ENCODE data around the gene NUAK2.
"Not testable (repeated sequence)": the region's sequence is repeated elsewhere in the genome, so short reads cannot be mapped to it uniquely, and the experiment has no call there.

The NUAK2 gene

DNA sequence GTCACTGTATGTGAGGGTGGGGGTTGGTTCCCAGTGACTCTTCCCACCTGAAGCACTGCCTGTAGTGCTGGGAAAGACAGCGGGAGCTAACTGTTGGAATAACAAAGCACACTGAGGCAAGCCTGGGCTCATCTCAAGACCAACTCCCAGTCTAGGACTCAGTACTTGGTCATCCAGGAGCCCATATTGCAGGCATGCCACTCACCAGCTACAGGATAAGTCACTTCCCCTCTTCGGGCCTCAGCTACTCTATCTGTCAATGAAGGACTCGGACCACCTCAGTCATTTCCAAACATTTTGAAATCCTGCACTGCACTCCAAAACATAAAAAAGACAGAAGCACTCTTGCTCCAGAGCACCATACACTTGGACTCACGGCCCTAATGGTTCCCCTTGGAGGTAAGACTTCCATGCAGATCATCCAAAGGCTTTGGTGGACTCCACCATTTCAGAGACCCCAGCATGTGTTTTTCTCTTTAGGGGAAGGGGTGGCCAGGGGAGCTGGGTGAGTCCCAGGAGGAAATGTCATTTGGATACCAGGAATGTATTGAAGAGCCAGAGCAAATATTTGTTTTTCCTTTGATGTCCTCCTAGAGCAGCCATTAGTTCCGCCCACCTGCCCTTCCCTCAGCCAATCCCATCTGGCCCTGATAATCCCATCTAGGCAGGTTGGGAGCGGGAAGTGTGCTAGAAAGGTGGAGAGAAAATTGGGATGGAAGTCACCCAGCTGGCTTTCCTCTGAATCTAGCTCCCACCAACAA lies 3.1 kb downstream of the NUAK2 start:
- DNase-seq = peak in 3 of 4 experiments; percentile 23 to 34 (median 30)

DNA sequence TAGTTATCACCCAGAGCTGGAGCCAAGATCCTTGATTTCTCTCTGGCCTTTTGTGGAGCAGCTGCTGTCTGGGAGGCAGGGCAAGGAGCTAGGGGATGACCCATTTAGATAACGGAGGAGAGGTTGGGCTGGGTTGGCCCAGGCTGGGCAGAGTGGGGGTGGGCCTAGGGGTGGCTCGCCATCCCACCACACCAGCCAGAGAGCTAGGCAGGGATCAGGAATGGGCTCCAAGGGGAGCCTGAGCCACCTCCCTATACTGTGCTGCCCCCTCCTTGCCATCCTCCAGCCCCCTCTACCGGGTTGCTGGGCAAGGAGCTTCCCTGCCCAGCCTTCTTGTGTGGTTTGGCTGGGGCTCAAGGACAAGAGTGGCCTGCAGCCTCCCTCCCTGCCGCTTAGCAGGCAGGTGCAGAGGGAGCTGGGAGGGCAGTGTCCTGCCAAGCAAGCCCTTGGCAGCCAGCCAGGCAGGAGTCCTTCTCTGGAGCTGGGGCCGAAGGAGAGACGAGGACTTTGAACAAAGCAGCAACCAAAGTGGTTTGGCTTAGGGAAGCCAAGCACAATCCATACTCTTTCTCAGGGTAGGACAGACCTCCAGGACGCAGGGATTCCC lies 4.1 kb downstream of the NUAK2 start:
- peak in 1 of 4 experiments; percentile 11 for DNase-seq

DNA sequence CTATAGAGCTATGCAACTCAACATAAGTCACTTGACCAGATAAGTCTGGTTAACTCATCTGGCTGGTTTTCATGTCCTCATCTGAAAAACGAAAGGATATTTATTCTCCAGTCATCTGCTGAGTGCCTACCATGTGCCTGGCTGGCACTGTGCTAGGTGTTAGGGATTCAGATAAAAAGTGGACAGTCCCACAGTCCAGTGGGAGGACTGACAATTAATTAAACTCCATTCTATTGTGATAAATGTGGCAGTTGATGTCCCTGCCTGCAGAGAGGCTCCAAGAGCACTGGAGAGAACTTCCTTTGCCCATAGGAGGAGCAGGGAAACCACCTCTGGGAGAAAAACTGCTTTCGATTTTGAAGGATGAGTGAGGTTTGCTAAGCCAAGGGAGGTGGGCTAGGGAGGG lies 5.4 kb downstream of the NUAK2 start:
- DNase-seq = peak in 3 of 4 experiments; percentile 14 to 27 (median 27)

DNA sequence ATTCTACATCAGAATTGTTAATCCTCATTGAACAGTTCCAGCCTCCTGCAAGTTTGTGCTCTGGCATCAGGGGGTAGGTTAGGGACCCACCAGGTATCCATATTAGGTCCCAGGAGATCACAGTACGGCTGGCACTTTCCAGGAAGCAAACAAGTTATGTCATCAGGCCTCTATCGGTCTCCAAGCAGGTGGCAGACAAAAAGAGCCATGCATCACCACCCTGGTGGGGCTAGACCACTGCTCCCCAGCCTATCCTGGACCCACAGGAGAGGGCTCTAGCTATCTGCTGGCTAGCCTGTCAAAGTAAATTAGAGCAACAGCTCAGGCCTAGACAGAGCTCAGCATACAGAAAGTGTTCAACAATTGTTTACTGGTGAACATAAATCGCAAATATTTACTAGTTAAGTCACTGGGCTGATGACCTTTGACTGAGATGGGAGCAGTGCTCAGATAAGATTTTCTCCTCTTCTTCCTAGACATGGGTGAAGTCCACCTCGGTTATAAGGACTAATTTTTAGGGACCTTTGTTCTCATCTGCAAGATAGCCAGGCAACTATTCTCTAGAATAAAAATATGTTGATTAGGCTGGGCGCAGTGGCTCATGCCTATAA lies 6.4 kb downstream of the NUAK2 start:
- DNase-seq = no peak

DNA sequence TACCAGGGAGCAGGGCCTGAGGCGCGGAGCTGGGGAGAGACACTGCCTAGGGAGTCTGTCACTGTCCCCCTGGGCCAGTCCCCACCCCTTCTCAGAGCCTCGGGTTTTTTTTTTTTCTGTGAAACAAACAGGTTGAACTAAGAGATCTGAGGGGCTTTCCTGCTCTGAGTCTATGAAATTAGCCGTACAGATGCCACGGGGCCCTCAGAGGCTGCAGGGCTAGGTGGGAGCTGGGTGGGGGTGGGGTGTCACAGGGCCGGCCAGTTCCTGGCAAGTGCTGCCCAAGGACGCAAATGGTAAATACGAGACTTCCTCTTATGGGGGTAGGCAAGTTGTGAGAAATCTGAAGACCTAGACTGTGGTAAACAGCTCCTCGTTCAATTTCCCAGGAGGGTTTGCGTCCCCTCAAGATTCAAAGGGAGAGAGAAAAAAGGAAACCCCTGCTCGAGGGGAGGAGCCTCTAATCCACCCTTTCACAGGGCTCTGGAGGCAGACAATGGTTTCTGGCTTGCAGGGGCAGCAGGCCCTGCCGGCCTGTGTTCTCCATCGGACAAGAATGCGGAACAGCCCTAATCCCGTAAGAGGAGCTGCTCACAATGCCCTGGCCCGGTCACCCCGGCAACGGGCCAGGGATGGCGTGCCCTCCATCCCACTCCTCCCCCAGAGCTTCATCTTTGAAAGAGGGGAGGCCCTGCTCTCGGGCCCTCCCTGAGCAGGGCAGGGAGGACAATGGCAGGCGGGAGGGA lies 7.8 kb downstream of the NUAK2 start:
- DNase-seq = peak; percentile 78 to 87 (median 84)

DNA sequence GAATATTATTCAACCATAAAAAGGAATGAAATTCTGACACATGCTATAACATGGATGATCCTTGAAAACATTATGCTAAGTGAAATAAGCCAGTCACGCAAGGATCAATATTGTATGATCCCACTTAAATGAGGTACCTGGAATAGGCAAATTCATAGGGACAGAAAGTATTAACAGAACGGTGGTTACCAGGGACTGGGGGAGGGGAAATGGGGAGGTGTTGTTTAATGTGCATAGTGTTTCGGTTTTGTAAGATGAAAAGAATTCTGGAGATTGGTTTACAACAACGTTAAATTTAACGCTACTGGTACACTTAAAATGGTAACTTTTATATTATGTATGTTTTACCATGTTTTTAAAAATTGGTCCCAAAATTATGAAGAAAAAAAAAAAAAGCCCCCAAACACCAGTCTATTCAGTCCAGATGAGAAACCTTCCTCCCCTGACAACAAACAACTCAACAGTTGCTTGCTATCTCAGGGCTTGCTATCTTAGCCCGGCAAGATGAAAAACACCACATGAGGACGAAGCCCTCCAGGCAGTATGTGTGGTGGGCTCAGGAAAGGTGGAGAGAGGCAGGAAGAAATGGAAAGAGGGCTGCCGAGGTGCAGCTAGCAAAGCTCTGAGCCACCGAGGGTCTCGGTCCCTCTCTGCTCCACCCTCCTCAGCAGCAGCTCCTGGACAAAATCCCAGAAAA lies 8.5 kb downstream of the NUAK2 start:
- no peak for DNase-seq

DNA sequence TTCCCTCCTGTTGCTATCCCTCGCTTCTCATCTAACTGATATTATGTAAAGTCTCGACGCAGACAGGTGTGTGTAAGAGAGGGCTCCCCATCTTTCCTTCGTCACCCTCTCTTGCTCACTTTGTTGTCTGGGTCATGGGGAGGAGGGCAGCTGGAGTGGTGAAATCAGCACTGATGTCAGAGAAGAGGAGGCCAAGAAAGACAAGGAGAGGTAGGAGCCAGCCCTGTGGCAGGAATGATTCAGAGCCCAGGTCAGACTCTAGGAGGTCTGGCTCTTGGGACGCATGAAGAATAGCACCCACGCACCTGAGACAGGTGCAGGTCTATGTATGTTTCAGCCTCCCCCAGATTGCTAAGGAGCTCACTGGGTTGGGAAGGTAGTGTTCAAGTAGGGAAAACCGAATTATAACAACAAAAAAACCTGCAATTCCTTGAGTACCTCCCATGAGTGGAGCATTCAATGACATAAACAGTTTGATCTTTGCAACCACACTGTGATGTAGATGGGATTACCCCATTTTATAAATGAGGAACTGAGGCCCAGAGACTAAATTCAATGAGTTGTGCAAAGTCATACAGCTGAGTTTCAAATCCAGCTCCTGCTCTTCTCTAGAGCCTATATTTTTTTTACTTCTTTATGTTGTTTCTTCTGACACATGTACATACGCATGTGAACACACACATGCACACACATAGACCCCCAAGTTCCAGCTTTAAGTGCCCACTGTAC lies 10.4 kb downstream of the NUAK2 start:
- DNase-seq = peak; percentile 55 to 90 (median 76)

DNA sequence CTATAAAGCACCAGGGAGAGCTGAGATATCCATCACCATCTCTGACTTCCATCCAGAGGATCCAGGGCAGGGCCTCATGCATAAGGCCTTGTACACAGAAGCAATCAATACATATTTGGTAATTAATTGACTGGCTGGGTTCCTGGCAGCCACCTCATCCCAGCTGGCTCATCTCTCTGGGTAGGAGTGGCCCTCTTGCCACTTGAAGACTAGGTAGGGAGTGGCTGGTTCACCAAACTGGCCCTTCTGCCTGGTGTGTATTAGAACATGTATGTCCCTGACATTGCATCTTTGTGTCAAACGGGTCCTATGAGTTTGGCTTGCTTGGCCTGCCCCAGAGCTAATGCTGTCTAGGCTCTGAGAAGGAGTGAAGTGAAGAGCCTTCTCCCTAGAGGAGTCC lies 11.8 kb downstream of the NUAK2 start:
- no peak for DNase-seq

DNA sequence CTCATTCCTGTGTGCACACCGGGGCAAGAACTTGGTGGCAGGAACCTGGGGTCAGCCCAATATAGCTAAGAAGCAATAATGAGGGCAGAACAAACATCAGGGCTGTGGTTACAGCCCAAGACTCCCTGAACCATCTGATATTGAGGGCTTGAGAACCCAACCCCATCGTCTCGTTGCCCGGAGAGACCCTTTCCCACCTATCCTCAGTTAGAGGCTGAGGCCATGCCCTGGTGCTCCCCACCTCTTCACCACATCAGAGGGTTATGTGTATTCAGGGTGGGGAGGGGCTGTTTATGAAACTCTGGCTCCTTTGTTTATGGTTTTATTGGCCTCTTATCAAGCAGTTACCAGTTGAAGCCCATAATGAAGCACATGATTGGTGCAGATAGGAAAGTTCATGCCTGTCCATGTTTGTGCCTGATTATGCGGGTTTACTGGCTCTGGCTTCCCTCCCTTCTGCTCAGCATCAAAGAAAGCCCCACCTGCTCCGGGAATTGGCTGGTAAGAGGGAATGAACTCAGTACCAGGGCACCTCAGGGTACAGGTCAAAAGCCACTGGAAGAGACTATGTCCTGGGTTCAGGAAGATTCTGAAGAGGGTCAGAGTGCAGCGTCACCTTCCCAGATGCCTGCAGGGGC lies 14.5 kb downstream of the NUAK2 start:
- DNase-seq = no peak

DNA sequence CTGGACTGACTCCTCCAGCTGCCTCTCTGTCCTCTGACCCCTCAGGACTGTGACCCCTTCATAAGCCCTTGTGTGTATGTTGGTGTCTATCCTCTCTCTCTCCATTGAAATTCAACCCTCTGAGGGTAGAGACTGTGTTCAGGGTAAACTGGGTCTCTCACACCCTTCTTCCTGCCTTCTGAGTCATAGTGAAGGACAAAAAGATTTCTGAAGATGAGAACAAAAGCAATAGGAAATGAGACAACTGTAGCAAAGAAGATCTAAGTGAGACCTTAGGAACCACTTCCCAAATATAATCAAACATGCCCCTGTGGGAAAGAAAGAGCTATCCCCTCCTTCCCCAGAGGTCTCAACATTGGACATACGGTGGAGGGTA lies 16.9 kb downstream of the NUAK2 start:
- DNase-seq = no peak

DNA sequence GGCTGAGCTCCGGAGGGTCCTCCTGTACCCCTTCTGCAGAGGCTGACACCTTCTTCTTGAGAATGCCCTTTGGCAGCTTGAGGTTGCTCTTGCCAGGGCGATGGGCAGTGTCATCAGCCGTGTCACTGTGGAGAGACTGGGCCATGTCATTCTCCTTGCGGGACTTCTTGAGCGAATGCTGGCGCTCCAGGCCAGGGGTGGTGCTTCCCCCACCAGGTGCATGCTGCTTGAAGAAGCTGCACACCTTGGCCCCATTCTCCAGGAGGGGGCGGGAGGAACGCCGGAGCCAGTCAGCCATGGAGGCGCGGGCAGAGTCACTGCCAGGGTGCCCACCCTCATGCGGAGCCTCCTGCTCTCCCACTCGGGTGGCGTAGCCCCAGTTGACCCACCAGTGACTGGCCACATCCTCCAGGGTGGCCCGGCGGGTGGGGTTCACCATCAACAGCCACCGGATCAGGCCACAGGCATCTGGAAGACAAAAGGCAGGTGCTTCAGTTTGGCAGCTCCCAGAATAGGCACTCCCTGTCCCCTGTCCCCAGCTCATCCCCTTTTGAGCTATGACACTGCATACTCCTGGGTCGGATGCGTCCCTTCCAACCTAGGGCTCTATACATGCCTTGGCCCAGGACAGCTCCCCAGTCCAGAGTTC lies 17.4 kb downstream of the NUAK2 start:
- no peak for DNase-seq

DNA sequence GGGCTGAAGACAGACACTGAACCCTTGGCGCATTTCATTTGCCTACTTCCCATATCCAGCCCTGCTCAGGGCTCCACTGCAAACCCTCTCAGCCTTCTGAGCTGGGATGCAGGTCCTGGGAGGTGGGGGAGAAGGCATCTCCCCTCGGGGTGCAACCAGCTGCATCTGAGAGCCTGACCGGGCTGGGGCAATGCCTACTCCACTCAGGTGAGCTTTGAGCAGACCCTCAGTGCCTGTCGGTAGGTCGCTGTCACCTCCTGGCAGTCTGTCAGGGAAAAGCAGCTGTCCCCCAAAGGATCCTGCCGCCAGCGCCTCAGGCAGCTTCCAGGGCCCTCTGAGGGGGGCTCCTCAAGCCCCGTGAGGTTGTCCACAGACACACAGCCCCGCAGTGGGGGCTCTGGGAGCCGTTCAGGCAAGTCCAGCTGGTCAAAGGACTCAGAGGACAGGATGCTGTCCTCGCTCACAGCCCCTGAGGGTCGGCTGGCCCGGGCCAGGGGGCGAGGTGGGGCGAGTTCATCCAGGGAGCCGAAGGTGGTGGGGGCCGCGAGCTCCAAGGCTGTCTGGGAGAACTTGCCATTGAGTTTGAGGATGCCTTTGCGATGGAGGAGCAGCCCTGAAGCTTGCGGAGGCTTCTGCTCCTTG lies 18.2 kb downstream of the NUAK2 start:
- no peak for DNase-seq

DNA sequence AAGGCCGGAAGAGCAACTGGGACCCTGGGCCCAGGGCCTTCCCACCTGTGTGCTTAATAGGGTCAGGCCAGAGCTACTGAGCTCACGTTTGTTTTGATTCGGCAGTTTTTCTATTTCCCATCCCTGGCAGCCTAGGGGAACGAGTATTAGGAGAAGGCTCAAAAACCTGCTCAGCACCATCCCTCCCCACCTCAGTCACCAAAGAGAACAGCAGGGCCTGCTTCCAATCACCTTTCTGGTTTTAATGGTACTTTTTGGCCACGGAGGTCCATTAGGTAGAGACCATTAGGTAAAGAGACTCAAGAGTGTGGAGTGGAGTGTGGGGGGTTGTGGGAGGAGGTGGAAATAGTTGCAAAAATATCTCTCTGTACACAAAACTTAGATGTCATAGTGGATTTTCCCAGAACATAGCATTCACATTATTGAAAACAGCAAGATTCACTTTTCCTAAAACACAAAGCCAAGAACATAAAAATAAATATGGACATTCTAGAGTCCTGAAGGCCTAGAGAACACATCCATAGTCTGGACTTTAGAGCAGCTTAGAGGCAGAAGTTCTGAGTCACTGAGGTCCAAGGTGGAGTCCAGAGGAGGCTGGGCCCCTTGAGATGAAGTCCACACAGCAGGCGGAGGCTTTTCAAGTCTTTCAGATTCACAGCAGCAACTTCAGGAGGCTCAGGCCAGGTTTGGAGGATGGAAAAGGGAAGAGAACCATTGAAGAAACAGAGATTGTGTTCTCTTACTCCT lies 19.5 kb downstream of the NUAK2 start:
- no peak for DNase-seq

DNA sequence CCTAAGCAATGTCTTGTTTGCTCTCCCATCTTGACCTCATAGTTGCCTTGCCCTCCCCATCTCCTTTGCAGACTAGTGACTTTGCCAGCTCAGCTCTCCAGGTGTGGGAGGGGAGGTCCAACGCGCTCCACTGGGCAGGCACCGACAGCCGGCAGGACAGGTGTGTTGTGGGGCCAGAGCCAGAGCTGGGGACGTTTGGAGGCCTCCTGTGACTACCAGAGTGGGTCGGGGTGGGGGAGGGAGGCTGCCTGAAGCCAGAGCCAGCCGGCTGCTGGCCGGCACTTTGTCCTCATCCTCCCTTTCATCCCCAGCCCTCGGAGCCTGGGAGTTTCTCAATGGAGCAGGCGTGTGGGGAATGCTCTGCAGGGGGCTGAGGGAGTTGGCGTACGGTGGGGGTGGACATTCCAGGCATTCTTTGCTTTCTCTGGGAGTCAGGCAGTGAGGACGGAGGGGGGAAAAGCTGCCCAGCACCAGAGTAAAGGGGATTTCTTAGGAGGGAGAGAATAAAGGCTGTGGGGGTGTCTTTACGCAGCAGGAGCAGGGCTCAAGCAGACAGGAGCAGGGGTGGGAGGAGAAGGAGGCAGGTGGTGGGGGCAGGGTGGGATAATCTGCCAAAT lies 20.2 kb downstream of the NUAK2 start:
- DNase-seq = no peak

DNA sequence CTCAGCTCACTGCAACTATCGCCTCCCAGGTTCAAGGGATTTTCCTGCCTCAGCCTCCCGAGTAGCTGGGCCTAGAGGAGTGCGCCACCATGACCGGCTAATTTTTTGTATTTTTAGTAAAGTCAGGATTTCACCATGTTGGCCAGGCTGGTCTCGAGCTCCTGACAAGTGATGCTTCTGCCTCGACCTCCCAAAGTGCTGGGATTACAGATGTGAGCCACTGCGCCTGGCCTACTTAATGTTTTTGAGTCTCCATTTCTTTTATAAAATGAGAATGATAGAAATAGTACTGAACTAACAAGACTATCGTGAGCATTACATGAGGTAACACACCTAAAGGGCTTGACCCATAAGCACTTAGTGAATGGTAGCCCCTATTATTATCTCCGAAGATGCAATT lies 21.4 kb downstream of the NUAK2 start:
- no peak for DNase-seq

DNA sequence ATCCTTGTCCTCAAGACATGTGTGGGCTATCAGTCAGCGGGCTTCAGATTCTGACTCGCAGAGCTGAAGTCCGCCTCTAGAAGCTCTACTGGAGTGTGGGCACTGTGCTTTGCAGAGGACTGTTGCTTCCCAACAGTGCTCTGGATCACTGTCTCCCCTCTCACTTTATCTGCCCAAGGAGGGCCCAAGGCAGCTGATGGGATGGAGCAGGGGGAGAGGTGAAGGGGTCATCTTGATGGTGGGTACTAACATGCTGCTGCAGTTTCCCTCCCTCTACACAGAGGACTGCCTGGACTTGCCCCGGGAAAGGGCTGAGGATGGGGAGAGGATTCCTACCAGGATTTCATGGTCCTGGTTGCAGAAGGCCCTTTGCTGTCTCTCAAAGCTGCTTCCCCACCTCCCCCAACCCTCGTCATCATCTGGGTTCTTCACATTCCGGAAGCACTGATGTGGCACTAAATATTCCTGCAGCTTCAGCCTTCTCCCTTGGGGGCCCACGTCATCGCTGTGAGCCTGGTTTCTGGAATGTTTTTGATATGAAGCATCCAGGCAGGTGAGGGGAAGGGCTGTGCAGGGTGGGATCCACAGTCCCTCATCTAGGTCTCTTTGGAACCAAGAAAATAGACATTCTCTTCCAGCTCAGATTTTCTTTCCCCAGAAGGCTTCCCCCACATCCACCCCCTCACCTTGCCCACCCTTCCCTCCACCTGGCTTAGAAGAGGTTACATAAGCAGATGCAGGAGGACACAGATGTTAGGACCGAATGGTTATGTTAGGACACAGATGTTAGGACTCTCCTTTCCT lies 23.2 kb downstream of the NUAK2 start:
- DNase-seq = no peak

DNA sequence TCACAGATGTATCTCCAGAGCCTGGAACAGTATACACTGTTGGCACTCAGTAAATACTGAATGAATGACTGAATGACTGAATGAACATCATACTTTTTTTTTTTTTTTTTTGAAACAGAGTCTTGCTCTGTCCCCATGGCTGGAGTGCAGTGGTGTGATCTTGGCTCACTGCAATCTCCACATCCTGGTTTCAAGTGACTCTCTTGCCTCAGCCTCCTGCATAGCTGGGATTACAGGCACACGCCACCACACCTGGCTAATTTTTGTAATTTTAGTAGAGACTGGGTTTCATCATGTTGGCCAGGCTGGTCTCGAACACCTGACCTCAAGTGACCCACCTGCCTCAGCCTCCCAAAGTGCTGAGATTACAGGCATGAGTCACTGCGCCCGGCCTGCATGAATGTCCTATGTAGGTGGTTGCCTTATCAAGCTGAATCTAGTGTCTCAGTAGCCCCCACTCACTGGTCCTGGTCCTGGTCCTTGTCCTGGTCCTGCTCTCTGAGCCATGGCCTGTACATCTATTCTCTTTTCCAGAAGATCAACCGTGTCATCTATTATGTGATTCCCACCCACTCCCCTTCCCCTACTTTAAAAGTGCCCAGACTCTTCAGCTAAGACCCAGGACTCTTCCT lies 23.9 kb downstream of the NUAK2 start:
- not testable (repeated sequence) for DNase-seq

DNA sequence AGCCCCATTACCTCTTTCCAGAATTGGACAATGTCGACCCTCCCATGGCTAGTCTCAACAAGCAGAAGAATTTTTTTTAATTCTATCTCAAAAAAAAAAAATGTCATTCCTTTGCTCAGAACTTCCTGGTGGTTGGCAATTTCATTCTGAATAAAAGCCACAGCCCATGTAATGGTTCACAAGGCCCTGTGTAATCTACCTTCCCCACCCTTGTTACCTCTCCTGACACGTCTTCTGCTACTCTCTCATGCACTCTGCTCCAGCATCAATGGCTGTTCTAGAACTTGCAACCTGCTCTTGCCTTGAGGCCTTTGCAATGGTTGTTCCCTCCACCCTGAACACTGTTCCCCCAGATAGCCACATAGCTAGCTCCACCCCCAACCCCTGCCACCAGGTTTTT lies 25.4 kb downstream of the NUAK2 start:
- DNase-seq = no peak
